ENCODE measurements around the gene RTL5. TPM values are rescaled to one million over a fixed set of nuclear protein-coding genes. Genes with fewer than 3 reads are reported as not detected.
"Not testable (repeated sequence)": the region's sequence is repeated elsewhere in the genome, so short reads cannot be mapped to it uniquely, and the experiment has no call there.

Gene RTL5
- total RNA-seq, result 1 to 10 TPM; 1.5 to 3.0 TPM

DNA sequence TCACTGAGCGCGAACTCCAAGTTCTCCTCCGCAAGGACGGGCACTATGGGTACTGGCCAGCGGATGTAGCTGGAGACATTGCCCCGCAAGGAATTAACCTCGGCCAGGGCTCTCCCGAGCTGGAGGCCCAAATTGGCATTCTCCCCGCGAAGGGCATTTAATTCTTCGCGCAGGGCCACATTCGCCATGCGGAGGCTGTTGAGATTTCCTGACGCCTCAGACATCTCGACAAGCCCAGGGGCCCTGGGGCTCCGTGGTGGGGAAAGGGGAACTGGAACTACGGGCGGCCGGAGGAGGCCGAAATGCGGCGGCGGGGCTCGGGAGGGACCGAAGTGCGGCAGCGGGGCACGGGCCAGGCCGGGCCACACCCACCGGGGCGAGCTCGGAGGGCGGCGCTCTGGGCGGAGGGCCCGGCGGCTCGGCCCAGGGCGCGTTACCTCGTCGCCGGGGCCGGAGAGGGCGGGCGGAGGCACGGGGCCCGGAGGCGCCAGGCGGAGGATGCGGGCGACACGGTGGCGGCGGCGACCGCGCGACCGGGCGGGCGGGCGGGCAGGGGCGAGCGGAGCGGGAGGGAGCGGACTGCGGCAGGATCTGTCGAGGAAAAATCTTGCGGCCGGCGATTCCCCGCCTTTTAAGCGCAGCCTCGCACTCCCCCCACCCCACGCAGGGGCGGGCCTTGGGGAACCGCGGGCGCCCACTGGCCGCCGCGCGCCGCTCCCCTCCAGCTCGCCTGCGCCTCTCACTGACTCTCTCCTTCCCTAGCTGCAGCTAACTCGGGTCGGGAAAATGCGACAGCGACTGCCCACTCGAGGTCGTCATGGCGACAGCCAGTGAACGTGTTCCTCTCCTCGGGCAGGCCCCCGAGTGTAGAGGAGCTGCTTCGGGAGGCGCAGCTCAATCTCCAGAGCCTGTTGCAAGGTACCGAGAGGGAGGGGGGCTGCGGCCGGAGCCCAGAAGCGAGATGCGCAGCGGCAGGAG is at the start of gene RTL5:
RTL5 (minus strand) TSS at position 599 of the 978 bp plus-strand sequence.
- TF ChIP-seq, protein P1, sequence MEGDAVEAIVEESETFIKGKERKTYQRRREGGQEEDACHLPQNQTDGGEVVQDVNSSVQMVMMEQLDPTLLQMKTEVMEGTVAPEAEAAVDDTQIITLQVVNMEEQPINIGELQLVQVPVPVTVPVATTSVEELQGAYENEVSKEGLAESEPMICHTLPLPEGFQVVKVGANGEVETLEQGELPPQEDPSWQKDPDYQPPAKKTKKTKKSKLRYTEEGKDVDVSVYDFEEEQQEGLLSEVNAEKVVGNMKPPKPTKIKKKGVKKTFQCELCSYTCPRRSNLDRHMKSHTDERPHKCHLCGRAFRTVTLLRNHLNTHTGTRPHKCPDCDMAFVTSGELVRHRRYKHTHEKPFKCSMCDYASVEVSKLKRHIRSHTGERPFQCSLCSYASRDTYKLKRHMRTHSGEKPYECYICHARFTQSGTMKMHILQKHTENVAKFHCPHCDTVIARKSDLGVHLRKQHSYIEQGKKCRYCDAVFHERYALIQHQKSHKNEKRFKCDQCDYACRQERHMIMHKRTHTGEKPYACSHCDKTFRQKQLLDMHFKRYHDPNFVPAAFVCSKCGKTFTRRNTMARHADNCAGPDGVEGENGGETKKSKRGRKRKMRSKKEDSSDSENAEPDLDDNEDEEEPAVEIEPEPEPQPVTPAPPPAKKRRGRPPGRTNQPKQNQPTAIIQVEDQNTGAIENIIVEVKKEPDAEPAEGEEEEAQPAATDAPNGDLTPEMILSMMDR (IDR thresholded peaks at IDR 0.05), result no peak
- Histone ChIP-seq H3K27me3 (no peaks in the 10 kb centered on the region), H3K4me3 (peak within 1 kb of the TSS; percentile 36 to 49), H3K36me3 (no peaks in the 10 kb centered on the region), H3K9me3 (no peaks in the 10 kb centered on the region), H3K27ac (peak within 1 kb of the TSS; percentile 40 to 54), H3K4me1 (peaks cover 0 to 7% of the 10 kb centered on the region in 2 donors)
- DNase-seq (ENCODE audit: low spot score), result peak; percentile 89

DNA sequence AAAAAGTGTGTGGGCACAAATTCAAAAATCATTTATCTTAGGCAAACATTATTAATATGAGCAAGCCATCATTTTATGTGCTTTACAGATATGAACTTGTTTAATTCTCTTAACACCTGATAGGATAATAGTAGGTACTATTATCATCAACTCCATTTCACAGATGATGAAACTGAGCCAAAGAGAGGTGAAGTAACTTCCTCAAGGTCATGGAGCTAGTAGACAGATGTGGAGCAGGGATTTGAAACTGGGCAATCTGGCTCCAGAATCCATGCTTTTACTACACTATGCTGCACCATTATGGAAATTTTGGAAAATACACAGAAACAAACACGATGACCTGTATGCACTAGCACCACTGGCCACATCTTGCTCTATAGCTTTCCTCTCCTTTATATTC is 48.8 kb upstream of the RTL5 start:
- H3K27ac ChIP-seq, result peak overlapping the region; percentile 54 to 74
- no peaks in the 10 kb centered on the region for H3K27me3 ChIP-seq
- peak overlapping the region in 1 of 2 donors; percentile 61 for H3K4me3 ChIP-seq
- DNase-seq (ENCODE audit: low spot score), result no peak
- TF ChIP-seq, protein P1 (IDR thresholded peaks at IDR 0.05), result no peak
- no peaks in the 10 kb centered on the region for H3K9me3 ChIP-seq
- H3K4me1 ChIP-seq, result peaks cover 0 to 9% of the 10 kb centered on the region in 2 donors
- H3K36me3 ChIP-seq, result no peaks in the 10 kb centered on the region

DNA sequence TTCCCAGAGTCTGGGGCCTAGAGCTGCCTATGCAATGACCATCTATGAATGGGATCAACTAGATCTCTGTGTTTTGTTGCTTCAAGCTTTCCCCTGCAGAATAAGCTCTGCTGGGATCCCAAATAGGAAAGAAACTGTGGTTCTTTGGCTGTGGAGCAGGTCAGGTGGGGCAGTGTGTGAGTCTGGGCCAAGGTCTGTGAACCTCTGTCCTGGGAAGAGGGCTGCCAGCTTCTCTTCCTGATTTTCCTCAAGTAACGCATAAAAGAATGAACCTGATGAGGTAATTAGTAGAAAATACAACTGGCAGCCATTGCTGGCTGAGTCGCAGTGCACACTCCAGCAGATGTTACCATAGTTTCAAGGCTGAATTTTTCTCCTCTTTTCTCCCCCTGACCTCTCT is 45.3 kb upstream of the RTL5 start:
- Histone ChIP-seq H3K27ac (no peak overlapping the region), H3K36me3 (no peaks in the 10 kb centered on the region), H3K4me1 (no peaks in the 10 kb centered on the region), H3K9me3 (no peaks in the 10 kb centered on the region), H3K4me3 (no peak overlapping the region), H3K27me3 (no peaks in the 10 kb centered on the region)
- no peak for DNase-seq (ENCODE audit: low spot score)
- TF ChIP-seq, protein P1 (IDR thresholded peaks at IDR 0.05), result no peak

DNA sequence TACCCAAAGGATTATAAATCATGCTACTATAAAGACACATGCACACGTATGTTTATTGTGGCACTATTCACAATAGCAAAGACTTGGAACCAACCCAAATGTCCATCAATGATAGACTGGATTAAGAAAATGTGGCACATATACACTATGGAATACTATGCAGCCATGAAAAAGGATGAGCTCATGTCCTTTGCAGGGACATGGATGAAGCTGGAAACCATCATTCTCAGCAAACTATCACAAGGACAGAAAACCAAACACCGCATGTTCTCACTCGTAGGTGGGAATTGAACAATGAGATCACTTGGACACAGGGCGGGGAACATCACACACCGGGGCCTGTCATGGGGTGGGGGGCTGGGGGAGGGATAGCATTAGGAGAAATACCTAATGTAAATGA is 44.6 kb upstream of the RTL5 start:
- not testable (repeated sequence) for H3K27me3 ChIP-seq; H3K27ac ChIP-seq; H3K4me1 ChIP-seq; DNase-seq (ENCODE audit: low spot score); H3K4me3 ChIP-seq; H3K9me3 ChIP-seq; H3K36me3 ChIP-seq

DNA sequence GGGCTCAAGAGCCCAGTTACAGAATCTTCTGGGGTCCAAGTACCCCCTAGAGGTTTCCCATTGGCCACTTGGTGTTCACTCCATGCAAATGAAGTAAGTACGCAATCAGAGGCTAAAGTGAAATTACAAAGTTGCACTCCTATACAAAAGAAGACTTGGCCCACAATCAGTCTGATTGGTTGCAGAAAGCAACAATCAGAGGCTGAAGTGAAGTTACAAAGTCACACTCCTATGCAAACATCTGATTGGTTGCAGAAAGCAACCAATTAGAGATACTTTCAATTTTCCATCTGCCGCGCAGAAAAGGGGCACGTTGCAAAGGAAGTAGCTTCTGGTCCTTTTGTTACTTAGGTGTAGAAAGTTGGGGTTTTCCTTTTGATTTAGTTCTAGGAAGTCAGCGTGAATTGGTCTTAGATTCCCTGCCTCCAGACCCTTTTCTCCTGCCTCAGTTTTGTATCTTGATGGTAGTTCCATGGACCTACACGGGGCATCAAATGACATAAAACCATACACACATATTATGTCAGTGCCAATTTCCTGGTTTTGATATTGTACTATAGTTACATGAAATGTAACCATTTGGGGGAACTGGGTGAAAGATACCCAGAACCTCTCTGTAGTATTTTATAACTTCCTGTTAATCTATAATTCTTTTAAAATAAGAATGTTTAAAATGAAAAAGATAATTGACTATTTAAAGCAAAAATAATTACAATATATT is 37.5 kb upstream of the RTL5 start:
- DNase-seq (ENCODE audit: low spot score), result no peak
- Histone ChIP-seq H3K36me3 (no peaks in the 10 kb centered on the region), H3K4me1 (no peaks in the 10 kb centered on the region), H3K27me3 (no peaks in the 10 kb centered on the region), H3K4me3 (peak overlapping the region in 1 of 2 donors; percentile 5), H3K27ac (no peak overlapping the region), H3K9me3 (no peaks in the 10 kb centered on the region)
- TF ChIP-seq, protein P1 (IDR thresholded peaks at IDR 0.05), result no peak

DNA sequence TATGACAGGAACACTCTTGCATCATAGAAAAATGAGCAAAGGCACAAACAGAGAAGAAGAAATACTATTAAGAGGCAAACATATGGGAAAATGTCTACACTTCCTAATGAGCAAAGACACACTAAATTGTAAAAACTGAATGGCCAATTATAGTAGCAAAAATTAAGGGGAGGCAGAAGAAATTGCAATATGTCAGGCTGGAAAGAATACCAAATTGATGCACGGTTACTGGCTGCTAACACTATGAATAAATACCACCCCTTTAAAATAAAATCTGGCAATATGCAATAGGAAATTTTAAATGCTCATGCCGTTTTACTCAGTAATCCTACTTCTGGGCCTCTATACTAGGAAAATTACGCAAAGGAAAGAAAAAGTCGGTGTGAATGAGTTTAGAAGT is 33.8 kb upstream of the RTL5 start:
- H3K9me3 ChIP-seq, result no peaks in the 10 kb centered on the region
- no peak for DNase-seq (ENCODE audit: low spot score)
- H3K27ac ChIP-seq, result no peak overlapping the region
- no peak overlapping the region for H3K4me3 ChIP-seq
- TF ChIP-seq, protein P1 (IDR thresholded peaks at IDR 0.05), result no peak
- H3K27me3 ChIP-seq, result no peaks in the 10 kb centered on the region
- H3K36me3 ChIP-seq, result no peaks in the 10 kb centered on the region
- no peaks in the 10 kb centered on the region for H3K4me1 ChIP-seq

Measured in right atrium auricular region (tissue), 2 donors.